ENCODE results near the gene JPH3.

The JPH3 gene

GRCh38 chr16:87648698-87649487 is 46.6 kb downstream of the JPH3 start:
- Mint-ChIP-seq H3K27ac (peak overlapping the region; percentile 9), H3K4me3 (no peak overlapping the region), H3K4me1 (peaks cover 7% of the 10 kb centered on the region), H3K27me3 (ENCODE audit: low read depth, poor library complexity) (peaks cover 3% of the 10 kb centered on the region), H3K36me3 (ENCODE audit: low read depth) (no peaks in the 10 kb centered on the region), H3K9me3 (no peaks in the 10 kb centered on the region)
- DNase-seq = no peak
- TF ChIP-seq, protein P1, sequence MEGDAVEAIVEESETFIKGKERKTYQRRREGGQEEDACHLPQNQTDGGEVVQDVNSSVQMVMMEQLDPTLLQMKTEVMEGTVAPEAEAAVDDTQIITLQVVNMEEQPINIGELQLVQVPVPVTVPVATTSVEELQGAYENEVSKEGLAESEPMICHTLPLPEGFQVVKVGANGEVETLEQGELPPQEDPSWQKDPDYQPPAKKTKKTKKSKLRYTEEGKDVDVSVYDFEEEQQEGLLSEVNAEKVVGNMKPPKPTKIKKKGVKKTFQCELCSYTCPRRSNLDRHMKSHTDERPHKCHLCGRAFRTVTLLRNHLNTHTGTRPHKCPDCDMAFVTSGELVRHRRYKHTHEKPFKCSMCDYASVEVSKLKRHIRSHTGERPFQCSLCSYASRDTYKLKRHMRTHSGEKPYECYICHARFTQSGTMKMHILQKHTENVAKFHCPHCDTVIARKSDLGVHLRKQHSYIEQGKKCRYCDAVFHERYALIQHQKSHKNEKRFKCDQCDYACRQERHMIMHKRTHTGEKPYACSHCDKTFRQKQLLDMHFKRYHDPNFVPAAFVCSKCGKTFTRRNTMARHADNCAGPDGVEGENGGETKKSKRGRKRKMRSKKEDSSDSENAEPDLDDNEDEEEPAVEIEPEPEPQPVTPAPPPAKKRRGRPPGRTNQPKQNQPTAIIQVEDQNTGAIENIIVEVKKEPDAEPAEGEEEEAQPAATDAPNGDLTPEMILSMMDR (IDR thresholded peaks at IDR 0.05) = no peak

GRCh38 chr16:87652386-87652785 is 50.1 kb downstream of the JPH3 start:
- Mint-ChIP-seq H3K27me3 (ENCODE audit: low read depth, poor library complexity) (peaks cover 3% of the 10 kb centered on the region), H3K4me3 (no peak overlapping the region), H3K27ac (no peak overlapping the region), H3K4me1 (peaks cover 28% of the 10 kb centered on the region), H3K36me3 (ENCODE audit: low read depth) (no peaks in the 10 kb centered on the region), H3K9me3 (peaks cover 4% of the 10 kb centered on the region)
- no peak for DNase-seq
- TF ChIP-seq, protein P1 (IDR thresholded peaks at IDR 0.05) = no peak

- TF ChIP-seq, protein P1 (IDR thresholded peaks at IDR 0.05) = no peak
- Mint-ChIP-seq H3K4me3 (no peak overlapping the region), H3K27ac (no peak overlapping the region), H3K36me3 (ENCODE audit: low read depth) (no peaks in the 10 kb centered on the region), H3K4me1 (peaks cover 27% of the 10 kb centered on the region), H3K9me3 (peaks cover 4% of the 10 kb centered on the region), H3K27me3 (ENCODE audit: low read depth, poor library complexity) (peaks cover 3% of the 10 kb centered on the region)
- no peak for DNase-seq
Observed at GRCh38 chr16:87652799-87653198, 50.5 kb downstream of the JPH3 start.

GRCh38 chr16:87653234-87653633 is 50.9 kb downstream of the JPH3 start:
- Mint-ChIP-seq H3K4me1 (peaks cover 22% of the 10 kb centered on the region), H3K9me3 (peaks cover 4% of the 10 kb centered on the region), H3K4me3 (no peak overlapping the region), H3K36me3 (ENCODE audit: low read depth) (no peaks in the 10 kb centered on the region), H3K27ac (no peak overlapping the region), H3K27me3 (ENCODE audit: low read depth, poor library complexity) (peaks cover 5% of the 10 kb centered on the region)
- DNase-seq = no peak
- TF ChIP-seq, protein P1 (IDR thresholded peaks at IDR 0.05) = peak; percentile 58

DNA sequence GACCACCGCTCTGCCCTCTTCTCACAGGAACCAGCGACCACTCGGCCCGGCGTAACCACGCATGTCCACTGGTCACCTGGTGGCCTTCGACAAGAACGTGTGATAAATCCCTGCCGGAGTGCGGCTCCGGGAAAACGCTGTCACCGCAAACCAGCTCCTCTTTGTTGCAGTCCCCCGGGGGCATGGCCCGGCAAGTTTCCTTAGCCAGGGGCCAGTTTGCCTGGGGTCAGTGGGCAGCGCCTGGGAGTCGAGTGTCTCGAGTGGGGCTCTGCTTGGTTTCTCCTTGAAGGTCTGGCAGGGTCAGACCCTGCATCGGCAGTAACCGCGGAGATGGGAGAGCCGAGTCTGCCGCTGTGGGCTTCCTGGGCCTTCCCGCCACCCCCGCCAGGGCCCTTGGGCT is 52.5 kb downstream of the JPH3 start:
- Mint-ChIP-seq H3K27ac (no peak overlapping the region), H3K27me3 (ENCODE audit: low read depth, poor library complexity) (peaks cover 7% of the 10 kb centered on the region), H3K4me3 (no peak overlapping the region), H3K36me3 (ENCODE audit: low read depth) (no peaks in the 10 kb centered on the region), H3K4me1 (peaks cover 21% of the 10 kb centered on the region), H3K9me3 (peaks cover 4% of the 10 kb centered on the region)
- TF ChIP-seq, protein P1 (IDR thresholded peaks at IDR 0.05) = no peak
- DNase-seq = no peak

GRCh38 chr16:87656328-87656727 is 54.0 kb downstream of the JPH3 start:
- TF ChIP-seq, protein P1 (IDR thresholded peaks at IDR 0.05) = no peak
- no peaks in the 10 kb centered on the region for H3K36me3 Mint-ChIP-seq (ENCODE audit: low read depth)
- peaks cover 21% of the 10 kb centered on the region for H3K4me1 Mint-ChIP-seq
- H3K9me3 Mint-ChIP-seq = peaks cover 4% of the 10 kb centered on the region
- H3K27me3 Mint-ChIP-seq (ENCODE audit: low read depth, poor library complexity) = peaks cover 11% of the 10 kb centered on the region
- no peak for DNase-seq
- no peak overlapping the region for H3K27ac Mint-ChIP-seq
- H3K4me3 Mint-ChIP-seq = peak overlapping the region; percentile 44
